ENCODE data around the gene TEKT5. TPM values are rescaled to one million over a fixed set of nuclear protein-coding genes. Genes with fewer than 3 reads are reported as not detected.
"Not testable (repeated sequence)": the region's sequence is repeated elsewhere in the genome, so short reads cannot be mapped to it uniquely, and the experiment has no call there.

Gene TEKT5
- not detected for total RNA-seq (ENCODE audit: insufficient read depth, low replicate concordance)

GRCh38 chr16:10694830-10695229 is at the start of gene TEKT5:
TSS of gene TEKT5 (minus strand) at chr16:10694930. CDS start at chr16:10694873, 57 bp downstream.
- DNase-seq (ENCODE audit: low spot score): no peak

- DNase-seq (ENCODE audit: low spot score): peak; percentile 99
These were observed 49.1 kb upstream of the TEKT5 start, which contains the start of gene NUBP1 for GRCh38 chr16:10743610-10744369. TSS of gene NUBP1 (plus strand) at chr16:10743842. CDS start at chr16:10743864, 22 bp downstream.

- DNase-seq (ENCODE audit: low spot score): no peak
These were observed 48.5 kb upstream of the TEKT5 start for GRCh38 chr16:10743227-10743609.

- DNase-seq (ENCODE audit: low spot score): peak; percentile 37
These were observed 47.1 kb upstream of the TEKT5 start for GRCh38 chr16:10741844-10742243.

GRCh38 chr16:10741249-10741648 is 46.5 kb upstream of the TEKT5 start:
- not testable (repeated sequence) for DNase-seq (ENCODE audit: low spot score)

GRCh38 chr16:10740845-10741208 is 46.1 kb upstream of the TEKT5 start:
- DNase-seq (ENCODE audit: low spot score): no peak

- DNase-seq (ENCODE audit: low spot score): no peak
These were observed 45.5 kb upstream of the TEKT5 start for GRCh38 chr16:10740000-10740844.

GRCh38 chr16:10738231-10739077 is 43.7 kb upstream of the TEKT5 start:
- DNase-seq (ENCODE audit: low spot score): peak; percentile 66

- DNase-seq (ENCODE audit: low spot score): peak; percentile 75
These were observed 42.4 kb upstream of the TEKT5 start for GRCh38 chr16:10737068-10737625.

- DNase-seq (ENCODE audit: low spot score): no peak
These were observed 37.1 kb upstream of the TEKT5 start for GRCh38 chr16:10731790-10732189.

- peak; percentile 78 for DNase-seq (ENCODE audit: low spot score)
These were observed 34.6 kb upstream of the TEKT5 start for GRCh38 chr16:10729104-10730048.

- DNase-seq (ENCODE audit: low spot score): no peak
These were observed 33.5 kb upstream of the TEKT5 start for GRCh38 chr16:10728003-10728887.

GRCh38 chr16:10708969-10709368 is 14.2 kb upstream of the TEKT5 start:
- DNase-seq (ENCODE audit: low spot score): no peak

GRCh38 chr16:10699756-10700155 is 5.0 kb upstream of the TEKT5 start:
- DNase-seq (ENCODE audit: low spot score): no peak

- DNase-seq (ENCODE audit: low spot score): no peak
These were observed 424 bp downstream of the TEKT5 start for GRCh38 chr16:10694306-10694705.

GRCh38 chr16:10693889-10694288 is 841 bp downstream of the TEKT5 start:
- no peak for DNase-seq (ENCODE audit: low spot score)

GRCh38 chr16:10692470-10692869 is 2.3 kb downstream of the TEKT5 start:
- DNase-seq (ENCODE audit: low spot score): no peak

GRCh38 chr16:10688726-10689125 is 6.0 kb downstream of the TEKT5 start:
- no peak for DNase-seq (ENCODE audit: low spot score)

- no peak for DNase-seq (ENCODE audit: low spot score)
These were observed 6.4 kb downstream of the TEKT5 start for GRCh38 chr16:10688291-10688690.

Measured in umbilical cord (tissue), 2 donors.